Measurements from ENCODE around the gene SMIM22.
"Not testable (repeated sequence)": the region's sequence is repeated elsewhere in the genome, so short reads cannot be mapped to it uniquely, and the experiment has no call there.

SMIM22 gene

DNA sequence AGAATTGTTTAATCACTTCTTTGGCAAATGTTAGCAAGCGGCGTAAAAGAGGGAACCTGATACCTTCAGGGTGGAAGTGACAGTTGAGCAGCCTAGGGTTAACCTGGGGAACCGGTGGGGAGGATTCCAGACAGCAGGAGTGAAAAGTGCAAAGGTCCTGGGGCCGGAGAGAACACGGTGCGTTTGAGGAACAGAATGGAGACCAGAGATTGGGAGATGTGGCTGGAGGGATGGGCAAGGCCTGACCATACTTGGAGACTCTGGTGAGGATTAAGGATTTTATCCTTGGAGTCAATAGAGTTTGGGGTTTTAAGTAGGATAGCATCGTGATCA, 25.9 kb upstream of the SMIM22 start:
- DNase-seq = no peak

DNA sequence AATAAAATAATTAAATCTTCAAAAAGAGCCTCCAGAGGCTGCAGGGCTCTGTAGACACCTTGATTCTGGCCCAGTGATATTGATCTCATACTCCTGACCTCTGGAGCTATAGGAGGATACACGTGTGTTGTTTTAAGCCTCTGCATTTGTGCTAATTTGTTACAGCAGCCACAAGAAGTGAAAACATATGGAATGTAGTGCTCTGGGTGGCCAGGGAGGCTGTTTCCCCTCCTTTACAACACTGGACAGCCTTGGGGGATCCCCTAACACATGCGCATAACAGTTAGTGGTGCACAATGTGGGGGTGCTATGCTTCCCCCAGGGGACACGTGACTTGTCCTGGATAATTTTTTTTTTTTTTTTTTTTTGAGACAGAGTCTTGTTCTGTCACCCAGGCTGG, 23.5 kb upstream of the SMIM22 start:
- DNase-seq = no peak

DNA sequence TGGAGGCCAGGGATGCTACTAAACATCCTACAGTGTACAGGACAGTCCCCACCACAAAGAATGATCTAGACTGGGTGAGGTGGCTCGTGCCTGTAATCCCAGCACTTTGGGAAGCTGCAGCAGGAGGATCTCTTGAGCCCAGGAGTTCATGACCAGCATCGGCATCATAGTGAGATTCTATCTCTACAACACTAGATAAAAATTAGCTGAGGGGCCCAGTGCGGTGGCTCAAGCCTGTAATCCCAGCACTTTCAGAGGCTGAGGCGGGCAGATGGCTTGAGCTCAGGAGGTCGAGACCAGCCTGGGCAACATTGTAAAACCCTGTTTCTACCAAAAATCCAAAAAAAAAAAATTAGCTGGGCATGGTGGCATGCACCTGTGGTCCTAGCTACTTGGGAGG, 22.8 kb upstream of the SMIM22 start:
- DNase-seq = no peak

DNA sequence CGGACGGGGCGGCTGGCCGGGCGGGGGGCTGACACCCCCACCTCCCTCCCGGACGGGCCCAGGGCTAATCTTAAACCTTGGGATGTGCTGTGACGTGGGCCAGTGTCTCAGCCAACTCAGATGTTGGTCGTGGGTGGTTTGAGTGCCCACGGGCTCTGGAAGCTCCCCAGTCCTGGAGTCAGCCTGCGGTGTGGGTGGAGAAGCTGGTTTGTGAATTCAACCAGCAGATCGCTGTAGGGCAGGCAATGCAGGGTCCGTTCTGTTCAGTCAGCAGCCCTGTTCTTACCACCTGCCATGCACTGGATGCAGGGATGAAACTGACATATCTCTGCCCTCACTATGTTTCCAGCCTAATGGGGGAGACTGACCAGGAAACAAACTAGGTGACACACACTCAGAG, 20.2 kb upstream of the SMIM22 start:
- DNase-seq = no peak

DNA sequence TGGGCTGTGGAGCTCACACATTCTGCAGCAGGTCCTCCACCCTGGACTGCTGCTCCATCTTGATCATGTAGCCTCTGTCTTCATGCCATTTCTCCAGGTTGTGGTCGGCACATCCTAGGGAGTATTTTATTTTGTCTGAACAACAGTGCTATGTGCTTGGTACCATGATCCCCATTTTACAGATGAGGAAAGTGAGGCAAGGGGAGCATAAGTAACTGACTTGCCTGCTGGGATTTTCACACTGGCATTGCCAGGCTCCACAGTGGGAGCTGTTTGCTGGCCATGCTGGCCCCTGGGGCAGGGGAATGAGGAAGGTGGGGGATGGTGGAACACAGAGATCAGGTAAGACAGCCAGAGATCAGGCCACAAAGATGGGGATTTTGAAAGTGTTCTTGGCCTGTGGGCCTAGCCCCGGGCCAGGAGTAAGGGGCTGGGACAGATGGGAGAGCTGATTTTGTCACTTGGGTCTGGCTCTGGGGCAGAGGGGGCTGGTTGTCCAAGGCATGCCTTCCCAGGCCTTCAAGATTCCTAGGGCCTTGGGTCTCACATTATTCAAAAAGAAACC, 18.9 kb upstream of the SMIM22 start:
- DNase-seq = no peak

DNA sequence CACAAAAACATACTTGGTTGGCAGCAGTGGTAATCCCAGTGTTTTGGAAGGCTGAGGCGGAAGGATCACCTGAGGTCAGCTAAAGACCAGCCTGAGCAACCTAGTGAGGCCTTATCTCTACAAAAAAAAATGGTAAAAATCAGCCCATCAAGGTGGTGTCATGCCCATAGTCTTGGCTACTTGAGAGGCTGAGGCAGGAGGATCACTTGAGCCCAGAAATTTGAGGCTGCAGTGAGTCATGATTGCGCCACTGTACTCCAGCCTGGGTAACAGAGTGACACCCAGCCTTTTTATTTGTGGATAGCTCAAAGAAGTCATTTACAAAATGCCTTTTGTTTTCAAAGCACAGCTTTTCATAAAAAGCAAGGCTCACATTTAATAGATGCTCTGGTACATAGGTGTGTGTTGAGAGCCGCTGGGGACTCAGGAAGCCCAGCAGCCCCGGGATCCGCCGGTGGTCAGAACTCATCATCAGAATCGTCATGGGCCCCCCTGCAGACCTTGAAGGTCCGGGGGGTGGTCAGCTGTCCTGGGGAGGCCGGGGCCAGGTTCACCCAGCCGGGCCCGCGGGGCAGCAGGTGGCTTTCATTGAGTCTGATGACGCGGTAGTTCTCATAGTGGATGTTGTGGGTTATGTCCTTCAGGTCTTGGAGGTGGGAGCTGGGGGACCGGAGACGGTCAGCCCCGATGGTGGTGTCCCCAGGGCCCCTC, 17.7 kb upstream of the SMIM22 start:
- DNase-seq = no peak

DNA sequence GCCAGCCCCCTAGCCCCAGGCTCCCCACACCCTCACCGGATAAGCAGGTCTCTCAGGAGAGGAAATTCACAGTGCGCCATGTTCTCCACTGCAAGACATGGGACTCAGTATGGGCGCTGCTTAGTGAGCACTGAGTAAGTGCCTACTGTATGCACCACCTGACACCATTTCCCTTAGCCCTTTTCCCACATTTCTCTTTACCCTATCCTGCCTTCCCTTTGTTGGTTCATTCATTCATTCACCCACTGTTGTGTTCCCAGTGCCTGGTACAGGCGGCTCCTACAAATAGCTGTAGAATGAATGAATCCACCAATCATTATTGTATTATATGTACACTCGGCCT, 17.1 kb upstream of the SMIM22 start:
- DNase-seq = no peak

DNA sequence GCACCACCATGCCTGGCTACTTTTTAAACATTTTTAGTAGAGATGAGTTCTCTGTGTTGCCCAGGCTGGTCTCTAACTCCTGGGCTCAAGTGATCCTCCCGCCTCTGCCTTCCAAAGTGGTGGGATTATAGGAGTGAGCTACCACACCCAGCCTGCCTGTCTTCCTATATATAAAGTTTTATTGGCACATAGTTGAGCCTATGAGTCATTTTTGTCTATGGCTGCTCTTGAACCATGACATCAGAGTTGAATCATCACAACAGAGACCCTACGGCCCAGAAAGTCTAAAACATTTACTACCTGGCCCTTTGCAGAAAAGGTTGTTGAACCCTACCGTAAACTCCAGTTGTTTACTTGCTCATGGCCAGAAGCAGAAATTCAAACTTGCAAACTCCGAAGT, 14.9 kb upstream of the SMIM22 start:
- DNase-seq = no peak

DNA sequence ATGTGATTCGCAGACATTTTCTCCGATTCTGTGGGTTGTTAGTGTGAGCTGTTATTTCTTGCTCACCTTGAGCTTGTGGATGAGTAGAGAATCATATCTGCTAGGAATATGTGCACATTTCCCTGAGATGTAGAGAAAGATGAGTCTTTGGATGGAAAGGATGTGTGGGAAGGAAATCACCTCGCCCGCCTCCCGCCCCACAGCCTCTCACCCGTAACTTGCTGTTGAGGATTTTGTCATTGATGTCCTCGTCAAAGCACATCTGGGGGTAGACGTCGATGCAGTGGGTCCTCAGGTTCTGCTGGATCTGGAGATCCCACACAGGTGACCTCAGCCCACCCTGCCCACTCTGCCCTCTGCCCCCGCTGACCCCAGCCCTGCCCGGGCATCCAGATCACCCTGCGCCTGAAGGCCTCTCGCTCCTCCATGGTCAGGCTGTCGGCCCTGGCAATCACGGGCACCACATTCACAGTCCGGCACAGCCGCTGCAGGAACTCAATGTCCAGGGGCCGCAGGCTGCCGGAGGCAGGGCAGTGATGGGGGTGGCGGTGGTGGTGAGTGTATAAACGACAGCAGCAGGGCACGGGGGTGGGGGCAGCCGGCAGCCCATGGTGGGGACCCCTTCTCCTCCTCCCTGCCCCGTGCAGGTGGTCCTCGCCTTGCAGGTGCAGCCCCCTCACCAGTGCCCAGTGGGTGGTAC, 11.8 kb upstream of the SMIM22 start:
- no peak for DNase-seq

DNA sequence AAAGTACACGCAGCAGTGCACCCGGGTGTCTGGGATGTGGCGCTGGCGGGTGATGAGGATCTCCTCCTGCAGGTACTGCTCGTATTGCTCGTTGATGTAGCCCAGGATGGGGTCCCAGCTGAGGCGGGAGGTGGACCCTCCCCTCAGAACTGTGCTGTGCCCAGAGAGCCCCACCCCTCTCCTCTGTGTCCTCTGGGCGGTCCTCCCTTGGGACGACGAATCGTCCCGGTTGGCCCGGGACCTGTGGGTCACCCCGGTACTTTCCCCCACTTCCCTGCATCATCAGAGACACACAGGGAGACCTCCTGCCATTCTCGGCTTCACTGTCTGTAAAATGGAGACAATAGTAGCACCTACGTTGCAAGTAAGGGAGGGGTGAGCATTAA, 11.2 kb upstream of the SMIM22 start:
- no peak for DNase-seq

DNA sequence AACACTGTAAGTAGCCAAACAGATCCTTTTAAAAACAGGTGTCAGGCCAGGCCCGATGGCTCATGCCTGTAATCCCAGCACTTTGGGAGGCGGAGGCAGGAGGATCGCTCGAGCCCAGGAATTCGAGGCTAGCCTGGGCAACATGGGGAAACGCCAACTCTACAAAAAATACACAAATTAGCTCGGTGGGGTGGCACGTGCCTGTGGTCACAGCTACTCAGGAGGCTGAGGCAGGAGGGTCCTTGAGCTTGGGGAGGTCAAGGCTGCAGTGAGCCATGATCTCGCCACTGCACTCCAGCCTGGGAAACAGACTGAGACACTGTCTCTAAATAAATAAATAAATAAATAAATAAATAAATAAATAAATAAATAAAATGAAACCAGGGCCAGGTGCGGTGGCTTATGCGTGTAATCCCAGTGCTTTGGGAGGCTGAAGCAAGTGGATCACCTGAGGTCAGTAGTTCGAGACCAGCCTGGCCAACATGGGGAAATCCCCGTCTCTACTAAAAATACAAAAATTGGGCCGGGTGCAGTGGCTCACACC, 10.7 kb upstream of the SMIM22 start:
- DNase-seq = not testable (repeated sequence)

DNA sequence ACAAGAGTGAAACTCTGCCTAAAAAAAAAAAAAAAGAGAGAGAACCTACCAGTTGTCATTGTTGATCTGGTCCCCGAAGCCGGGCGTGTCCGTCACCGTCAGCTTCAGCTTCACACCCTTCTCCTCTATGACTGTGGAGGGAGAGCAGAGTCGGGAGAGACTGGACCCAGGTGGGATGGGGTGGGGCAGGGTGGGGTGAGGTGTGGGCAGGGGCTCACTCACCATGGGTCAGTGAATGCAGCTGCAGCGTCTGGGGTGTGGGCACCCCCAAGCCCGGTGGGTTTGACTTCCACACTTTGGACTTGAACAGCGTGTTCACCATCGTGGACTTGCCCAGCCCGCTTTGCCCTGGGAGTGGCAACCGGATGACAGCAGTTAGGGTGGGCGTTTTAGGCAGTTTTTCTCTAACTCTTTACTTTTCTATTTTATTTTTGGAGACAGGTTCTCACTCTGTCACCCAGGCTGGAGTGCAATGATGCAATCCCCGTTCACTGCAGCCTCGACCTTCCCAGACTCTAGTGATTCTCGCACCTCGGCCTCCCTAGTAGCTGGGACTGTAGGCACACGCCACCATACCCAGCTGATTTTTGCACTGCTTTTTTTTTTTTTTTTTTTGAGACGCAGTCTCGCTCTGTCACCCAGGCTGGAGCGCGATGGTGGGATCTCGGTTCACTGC, 9.3 kb upstream of the SMIM22 start:
- no peak for DNase-seq

DNA sequence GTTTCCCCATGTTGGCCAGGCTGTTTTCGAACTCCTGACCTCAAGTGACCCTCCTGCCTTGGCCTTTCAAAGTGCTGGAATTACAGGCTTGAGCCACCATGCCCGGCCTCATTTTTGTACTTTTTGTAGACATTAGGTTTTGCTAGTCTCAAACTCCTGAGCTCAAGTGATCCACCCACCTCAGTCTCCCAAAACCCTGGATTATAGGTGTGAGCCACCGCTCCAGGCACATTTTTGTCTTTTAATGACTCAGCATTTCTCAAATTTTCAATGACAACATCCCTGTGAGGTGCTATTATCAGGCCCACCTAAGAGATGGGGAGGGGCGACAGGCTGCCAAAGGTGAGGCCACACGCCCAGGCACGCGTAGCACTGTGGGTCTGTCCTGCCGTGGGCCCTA, 8.1 kb upstream of the SMIM22 start:
- no peak for DNase-seq

DNA sequence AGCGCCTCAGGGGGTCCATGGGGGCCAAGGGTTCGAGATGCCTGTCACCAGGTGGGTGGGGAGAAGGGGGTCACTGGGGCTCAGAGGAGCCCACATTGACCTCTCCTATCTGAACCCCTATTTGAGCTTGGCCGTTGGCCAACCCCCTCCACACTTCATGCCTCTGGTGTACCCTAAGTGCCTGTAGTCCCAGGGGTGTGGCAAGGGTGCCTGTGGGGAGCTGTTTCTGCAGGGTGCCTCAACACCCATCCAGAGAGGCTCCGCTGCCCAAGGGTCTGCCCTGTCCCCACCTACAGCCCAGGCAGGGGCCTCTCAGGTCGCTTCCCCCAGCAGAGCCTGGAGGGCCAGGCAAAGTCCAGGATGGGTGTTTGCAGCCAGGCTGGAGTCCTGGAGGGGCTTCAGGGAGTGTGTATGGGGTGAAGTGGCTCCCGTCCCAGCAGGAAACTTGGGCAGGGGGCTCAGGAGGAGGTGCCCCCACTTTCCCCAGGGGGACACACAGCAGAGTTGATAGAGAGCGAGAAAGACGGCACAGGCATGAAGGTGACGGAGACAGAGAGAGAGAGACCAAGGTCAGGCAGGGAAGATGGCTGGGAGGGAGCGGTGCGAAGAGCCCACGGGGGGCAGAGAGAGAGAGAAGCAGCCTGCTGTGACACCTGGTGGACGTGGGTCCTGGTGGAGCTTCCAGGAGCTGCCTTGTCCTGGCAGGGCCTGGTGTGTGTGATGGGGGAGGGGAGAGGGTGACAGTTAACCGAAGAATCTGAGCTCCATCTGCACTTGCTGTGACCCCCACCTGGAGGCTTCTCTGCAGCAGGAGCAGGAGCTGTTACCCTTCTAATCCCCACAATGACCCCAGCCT, 7.3 kb upstream of the SMIM22 start, which contains the start of gene SEPTIN12:
TSS of gene SEPTIN12 (minus strand) at position 719 of the 856 bp plus-strand sequence. CDS start at position 19, 700 bp downstream.
- DNase-seq = no peak

DNA sequence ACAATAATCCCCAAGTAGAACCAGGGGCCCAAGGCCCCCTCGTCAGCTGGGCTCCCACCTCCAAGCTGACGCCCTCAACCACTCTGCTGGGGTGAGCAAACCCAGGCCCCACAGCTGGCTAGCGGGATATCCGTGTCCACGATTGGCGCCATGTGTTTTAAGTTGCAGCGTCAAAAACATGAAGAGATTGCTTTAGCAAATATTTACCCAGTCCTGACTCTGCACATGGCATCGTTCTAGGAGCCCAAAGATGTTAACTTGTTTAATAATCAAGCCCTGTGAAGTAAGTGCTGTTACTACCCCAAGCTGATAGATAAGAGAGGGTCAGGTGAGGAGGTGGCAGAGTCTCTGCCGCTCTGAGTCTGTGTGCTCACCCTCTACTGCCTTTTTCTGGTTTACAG, 6.7 kb upstream of the SMIM22 start:
- DNase-seq = no peak

DNA sequence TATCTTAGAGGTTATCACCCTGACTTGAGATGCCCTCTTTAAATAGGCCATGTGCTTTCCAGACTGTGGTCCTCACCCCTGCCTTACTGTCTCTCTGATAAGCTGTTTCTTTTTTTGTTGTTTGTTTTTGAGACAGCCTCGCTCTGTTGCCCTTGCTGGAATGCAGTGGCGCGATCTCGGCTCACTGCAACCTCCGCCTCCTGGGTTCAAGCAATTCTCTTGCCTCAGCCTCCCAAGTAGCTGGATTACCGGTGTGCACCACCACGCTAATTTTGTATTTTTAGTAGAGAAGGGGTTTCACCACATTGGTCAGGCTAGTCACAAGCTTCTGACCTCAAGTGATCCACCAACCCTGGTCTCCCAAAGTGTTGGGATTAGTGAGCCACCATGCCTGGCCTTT, 6.3 kb upstream of the SMIM22 start:
- DNase-seq = no peak

DNA sequence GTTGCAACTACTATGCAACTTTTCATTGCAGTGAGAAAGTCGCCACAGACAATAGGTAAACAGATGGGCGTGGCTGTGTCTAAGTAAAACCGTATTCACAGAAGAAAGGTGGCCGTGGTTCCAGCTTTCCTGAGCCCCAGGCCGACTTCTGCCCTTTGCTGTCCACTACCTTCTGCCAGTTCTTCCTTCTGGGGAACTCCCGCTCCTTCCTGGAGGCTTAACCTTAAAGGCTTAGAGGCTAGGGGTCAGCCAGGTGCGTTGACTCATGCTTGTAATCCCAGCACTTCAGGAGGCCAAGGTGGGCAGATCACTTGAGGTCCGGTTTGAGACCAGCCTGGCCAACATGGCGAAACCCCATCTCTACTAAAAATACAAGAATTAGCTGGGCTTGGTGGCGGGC, 4.9 kb upstream of the SMIM22 start:
- no peak for DNase-seq

DNA sequence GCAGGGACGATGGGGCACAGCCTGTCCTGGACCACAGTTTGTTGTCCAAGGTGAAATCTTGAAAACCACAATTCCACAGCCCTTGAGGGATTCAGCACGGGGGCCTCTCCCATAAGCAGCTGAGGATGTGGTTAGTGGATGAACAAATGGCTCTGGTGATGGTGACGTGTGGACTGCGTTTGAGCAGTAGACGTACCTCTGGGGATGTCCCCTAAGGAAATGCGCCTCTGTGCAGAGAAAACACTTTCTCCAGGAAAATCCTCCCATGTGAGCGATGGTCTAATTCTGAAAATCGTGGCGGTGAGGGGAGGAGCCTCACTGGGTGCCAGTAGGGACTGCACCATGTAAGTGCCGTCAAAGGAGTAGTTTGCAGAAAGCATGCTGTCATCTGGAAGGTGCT, 4.3 kb upstream of the SMIM22 start:
- DNase-seq = no peak

DNA sequence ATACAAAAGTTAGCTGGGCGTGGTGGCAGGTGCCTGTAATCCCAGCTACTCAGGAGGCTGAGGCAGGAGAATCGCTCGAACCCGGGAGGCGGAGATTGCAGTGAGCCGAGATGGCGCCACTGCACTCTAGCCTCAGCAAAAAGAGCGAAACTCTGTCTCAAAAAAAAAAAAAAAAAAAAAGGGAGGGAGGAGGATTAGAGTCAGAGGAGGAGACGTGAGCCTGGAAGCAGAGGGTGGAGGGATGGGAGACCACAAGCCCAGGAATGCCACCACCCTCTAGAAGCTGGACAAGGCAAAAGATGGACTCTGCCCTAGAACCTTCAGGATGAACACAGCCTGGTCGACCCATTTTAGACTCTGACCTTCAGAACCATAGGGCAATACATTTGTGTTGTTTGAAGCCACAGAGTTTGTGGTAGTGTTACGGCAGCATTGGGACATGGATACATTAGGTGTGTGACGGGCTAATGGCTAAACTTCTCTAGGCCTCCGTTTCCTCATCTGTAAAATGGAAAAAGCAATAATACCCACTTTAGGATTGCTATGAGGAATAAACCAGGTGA, 2.1 kb upstream of the SMIM22 start:
- no peak for DNase-seq

DNA sequence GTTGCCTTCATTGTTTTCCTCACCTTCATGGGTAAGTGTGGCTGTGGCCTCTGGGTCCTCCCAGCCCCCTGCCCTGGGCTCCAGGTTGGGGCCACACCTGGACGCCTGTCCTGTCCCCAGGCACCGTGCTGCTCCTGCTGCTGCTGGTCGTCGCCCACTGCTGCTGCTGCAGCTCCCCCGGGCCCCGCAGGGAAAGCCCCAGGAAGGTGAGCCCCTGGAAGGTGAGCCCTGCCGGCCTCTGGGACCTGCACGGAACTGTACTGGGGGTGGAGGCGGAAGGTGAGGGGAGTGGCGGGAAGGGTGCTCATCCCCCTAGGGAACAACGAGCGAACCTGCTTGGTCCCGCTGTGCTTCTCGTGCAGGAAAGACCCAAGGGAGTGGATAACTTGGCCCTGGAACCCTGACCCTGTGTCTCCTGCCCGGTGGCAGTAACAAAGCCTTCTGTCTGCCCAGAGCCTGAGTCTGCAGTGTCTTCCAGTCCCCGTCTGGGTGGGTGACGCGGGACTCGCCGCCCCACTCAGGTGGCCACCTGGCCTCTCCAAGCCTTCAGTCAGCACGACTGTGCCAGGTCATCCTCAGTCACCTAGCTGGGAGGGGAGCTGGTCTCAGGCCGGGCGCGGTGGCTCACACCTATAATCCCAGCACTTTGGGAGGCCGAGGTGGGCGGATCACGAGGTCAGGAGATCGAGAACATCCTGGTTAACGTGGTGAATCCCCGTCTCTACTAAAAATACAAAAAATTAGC, 831 bp downstream of the SMIM22 start:
- DNase-seq = no peak

DNA sequence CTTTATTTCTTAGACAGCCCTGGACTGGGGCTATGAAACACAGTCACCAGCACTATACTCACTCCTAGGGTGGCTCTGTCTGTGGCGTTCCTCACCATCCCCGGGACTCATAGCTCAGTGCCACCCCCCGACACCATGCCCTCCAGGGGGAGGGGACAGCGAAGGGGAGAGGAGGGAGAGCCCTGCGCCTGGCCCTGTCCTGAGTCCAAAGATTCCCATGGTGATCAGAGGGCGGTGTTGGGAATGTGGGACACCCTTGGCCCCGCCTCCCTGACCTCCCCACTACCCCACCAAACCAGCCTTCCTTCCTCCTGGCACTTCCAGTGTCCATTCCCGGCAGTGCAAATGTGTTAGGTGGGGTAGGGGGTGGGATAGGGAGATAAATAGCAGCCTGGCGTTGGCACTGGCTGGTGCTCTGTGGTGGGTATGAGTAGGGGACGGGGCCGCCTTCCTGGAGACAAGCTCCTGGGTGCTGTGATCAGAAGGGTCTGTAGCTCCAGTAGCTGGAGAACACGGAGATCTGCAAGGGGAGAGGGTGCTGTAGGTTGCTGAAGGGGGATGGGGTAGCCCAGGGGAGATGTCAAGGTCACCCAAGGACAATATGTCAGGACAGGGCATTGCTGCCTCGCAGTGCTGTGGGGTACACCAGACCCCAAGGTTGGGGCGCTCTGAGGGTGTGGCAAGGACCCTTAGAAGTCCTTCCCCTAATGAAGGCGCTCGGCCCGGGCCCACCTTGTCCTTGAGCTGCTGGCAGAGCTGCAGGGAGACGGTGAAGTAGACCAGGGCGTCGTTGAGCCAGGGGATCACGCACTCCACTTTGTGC, 2.0 kb downstream of the SMIM22 start:
- no peak for DNase-seq

Measured in T1000 (cell line).